Omental fat pad (tissue), 4 donors: ENCODE data around the gene METAP1D. TPM values are rescaled to one million over a fixed set of nuclear protein-coding genes. Genes with fewer than 3 reads are reported as not detected.

ENCODE experiments used
- ATAC-seq: fragments of 150-250 bp; one replicate; pipeline ENCODE4 v1.9.1; 2016; ENCODE audit warnings: mild to moderate bottlenecking, moderate library complexity; ENCODE audit not compliant: low FRiP score
- DNase-seq: peaks from one replicate; pipeline ENCODE4 v3.0.0-alpha.2; 2019; ENCODE audit warnings: low spot score
- CTCF ChIP-seq, 3 donors: fragments of 450-650 bp; IDR thresholded peaks; one replicate each; pipeline ENCODE4 v1.5.1; 2016 to 2017; ENCODE audit warnings: antibody characterized with exemption in 3 of 3, mild to moderate bottlenecking in 3 of 3, moderate library complexity in 2 of 3
- total RNA-seq, 4 donors: library from RNA; depleted of rRNA; stranded (reverse); fragments of >200 nt; gene quantifications; one replicate each; pipeline ENCODE4 v1.1.0, GENCODE V29; 2016

METAP1D gene
- total RNA-seq, 4 donors from 2014 or later = 5.4 to 9.6 (median 8.5) TPM

- ATAC-seq (no peak), DNase-seq (no peak)
- no peak for TF ChIP-seq CTCF (IDR thresholded peaks at IDR 0.05)
Measured at GRCh38 chr2:172087780-172088244, 88.1 kb downstream of the METAP1D start.

- ATAC-seq (no peak), DNase-seq (no peak)
- no peak for TF ChIP-seq CTCF (IDR thresholded peaks at IDR 0.05)
Measured at GRCh38 chr2:172088245-172089004, 88.7 kb downstream of the METAP1D start.

DNA sequence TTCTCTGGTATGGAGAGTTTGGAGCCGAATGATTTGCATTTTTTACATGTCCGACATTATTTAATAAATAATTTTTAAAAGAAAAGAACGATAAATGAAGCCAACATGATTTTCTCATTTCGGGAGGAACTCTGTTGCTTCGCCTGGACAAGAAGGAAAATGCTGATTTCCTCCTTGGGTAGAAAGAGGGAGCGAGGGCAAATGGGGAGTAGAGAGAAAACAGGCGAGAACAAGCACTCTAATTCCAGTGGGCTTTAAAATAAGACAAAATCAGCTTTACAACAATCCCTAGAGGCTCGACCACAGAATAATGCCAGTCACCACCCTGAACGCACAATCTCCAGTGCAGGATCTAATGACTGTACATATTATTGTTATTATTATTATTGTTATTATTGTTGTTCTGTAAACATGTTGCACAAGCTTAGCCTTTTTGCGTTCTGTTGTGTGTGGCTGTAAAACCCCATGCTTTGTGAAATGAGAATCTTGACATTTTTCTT, 89.3 kb downstream of the METAP1D start:
- DNase-seq = no peak
- TF ChIP-seq CTCF (IDR thresholded peaks at IDR 0.05) = no peak
- no peak for ATAC-seq

- no peak for DNase-seq
- no peak for ATAC-seq
- no peak for TF ChIP-seq CTCF (IDR thresholded peaks at IDR 0.05)
Measured at GRCh38 chr2:172089633-172090032, 89.9 kb downstream of the METAP1D start.

DNA sequence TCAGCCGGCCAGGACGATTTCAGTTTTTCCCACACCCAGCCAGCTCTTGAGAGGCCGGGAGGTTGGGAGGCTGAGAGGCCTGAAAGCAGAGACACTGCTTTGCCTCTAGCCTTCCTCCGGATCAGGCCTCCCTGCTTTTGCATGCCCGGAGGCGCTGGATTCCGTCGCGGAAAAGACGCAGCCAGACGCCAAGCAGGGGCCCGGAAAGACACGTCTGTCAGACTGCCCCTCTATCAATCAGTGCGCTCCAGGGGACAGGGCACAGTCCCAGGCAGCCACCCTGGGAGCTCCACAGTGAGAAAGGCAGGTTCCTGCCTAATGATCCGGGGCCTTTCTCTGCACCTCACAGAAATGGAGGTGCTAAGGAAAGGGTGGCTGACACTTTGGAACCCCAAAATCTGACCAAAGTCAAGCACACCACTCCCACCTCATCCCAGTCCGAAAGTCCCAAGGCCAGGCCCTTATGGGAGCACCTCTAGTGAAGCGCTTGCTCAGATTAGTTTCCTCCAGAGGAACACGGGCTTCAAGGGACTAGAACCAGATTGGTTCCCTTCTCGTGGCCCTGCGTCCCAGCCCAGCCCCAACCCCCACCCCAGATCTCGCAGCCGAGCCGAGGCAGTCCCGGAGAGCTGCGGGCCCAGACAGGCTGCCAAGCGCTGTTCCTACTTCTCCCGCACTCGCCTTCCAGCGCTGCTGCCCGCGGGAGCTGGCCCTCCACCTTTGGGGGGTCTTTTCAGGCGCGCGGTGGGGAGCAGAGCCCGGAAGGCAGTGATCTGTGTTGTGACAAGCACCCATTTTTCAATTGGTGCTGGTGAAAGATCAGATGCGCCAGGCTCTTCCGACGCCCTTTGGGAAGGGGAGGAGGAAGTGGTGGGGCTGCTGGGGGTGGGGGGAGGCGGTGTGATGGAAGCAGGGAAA, 90.5 kb downstream of the METAP1D start:
- no peak for TF ChIP-seq CTCF (IDR thresholded peaks at IDR 0.05)
- ATAC-seq (no peak), DNase-seq (no peak)

DNA sequence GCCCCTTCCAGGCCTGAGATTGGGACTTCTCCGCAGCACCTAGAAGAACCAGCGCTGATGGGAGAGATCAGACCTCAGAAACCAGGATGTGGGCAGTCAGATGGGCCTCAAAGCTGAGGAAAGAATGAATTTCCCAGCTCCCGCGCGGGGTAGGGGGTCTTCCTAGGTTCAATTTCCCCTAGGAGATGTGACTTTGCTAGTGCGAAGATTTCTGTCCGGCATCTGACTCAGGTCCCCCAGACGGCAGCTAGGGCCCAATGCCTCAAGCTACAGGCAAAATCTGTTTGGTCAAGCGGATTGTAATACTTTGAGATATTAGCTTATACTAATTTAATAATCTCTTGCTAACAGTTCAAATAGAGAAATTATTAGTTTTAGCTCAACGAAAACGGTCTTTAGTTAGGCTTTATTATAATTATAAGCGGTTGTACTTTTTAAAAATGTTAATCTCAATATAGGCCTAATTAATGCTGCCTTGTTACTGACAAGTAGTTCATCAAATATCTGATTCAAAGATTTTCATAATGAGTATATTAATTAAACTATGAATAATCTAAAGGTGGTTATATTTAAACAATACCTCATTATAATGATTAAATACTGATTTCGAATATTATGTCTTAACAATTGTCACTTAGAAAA, 91.4 kb downstream of the METAP1D start:
- ATAC-seq = no peak

More for the DNA sequence above, 91.4 kb downstream of the METAP1D start:
- TF ChIP-seq CTCF (IDR thresholded peaks at IDR 0.05) = no peak
- DNase-seq = no peak
